Tibial nerve (tissue), 4 donors: ENCODE results near the gene TLR9. TPM values are rescaled to one million over a fixed set of nuclear protein-coding genes. Genes with fewer than 3 reads are reported as not detected.
A peak's percentile ranks its signal among the peaks of the same experiment; 100 is the strongest.

Experiments used
- DNase-seq, 2 donors: peaks; one replicate each; pipeline ENCODE4 v3.0.0-alpha.2; 2019; ENCODE audit warnings: low spot score in 2 of 2
- H3K27ac ChIP-seq, 4 donors: fragments of 200-600 bp; sonication (generic) in 3 of 4; one replicate each; pipeline ENCODE4 v1.5.1; 2017 to 2019; ENCODE audit warnings: mild to moderate bottlenecking in 1 of 4
- H3K27me3 ChIP-seq, 2 donors: fragments of 200-600 bp; sonication (generic) in 1 of 2; one replicate each; pipeline versions ENCODE4 v1.5.1 to v1.6.0; 2017 to 2019
- H3K36me3 ChIP-seq, 3 donors: fragments of 200-600 bp; sonication (generic); one replicate each; pipeline ENCODE4 v1.5.1; 2018 to 2019
- H3K4me1 ChIP-seq, 4 donors: fragments of 200-600 bp; sonication (generic) in 3 of 4; one replicate each; pipeline ENCODE4 v1.5.1; 2017 to 2019
- H3K4me3 ChIP-seq, 4 donors: fragments of 200-600 bp; sonication (generic) in 3 of 4; one replicate each; pipeline ENCODE4 v1.5.1; 2017 to 2019; ENCODE audit warnings: mild to moderate bottlenecking in 1 of 4, moderate library complexity in 1 of 4
- H3K9me3 ChIP-seq, 4 donors: fragments of 200-600 bp; sonication (generic) in 3 of 4; one replicate each; pipeline ENCODE4 v1.5.1; 2017 to 2019
- EP300 ChIP-seq, 2 donors: sonication (generic); formaldehyde crosslinking; IDR thresholded peaks; one replicate each; pipeline ENCODE4 v1.6.1; 2017; ENCODE audit warnings: antibody characterized with exemption in 2 of 2, mild to moderate bottlenecking in 1 of 2
- POLR2A ChIP-seq, 2 donors: fragments of 450-650 bp; IDR thresholded peaks; one replicate each; pipeline ENCODE4 v1.6.1; 2017; ENCODE audit warnings: antibody characterized with exemption in 2 of 2, mild to moderate bottlenecking in 2 of 2, moderate library complexity in 2 of 2
- WGBS, 2 donors: methylation state at CpG; one replicate each; pipeline ENCODE4 v1.1.5; 2018; 5-methylcytosine and 5-hydroxymethylcytosine counted together
- total RNA-seq, 4 donors: library from RNA; depleted of rRNA; stranded (reverse); fragments of >200 nt; gene quantifications; one replicate each; pipeline ENCODE4 v1.1.0, GENCODE V29; 2016
- TF ChIP-seq, protein P1 (sequence below), 5 experiments: fragments of 200-600 bp in 3 of 5; fragments of 450-650 bp in 2 of 5; sonication (generic) in 3 of 5; IDR thresholded peaks; one replicate each; pipeline ENCODE4 v1.5.1; 2016 to 2019; ENCODE audit warnings: antibody characterized with exemption in 5 of 5, mild to moderate bottlenecking in 3 of 5, moderate library complexity in 2 of 5

Gene TLR9
- total RNA-seq, 4 donors from 2014 or later = 0.30 to 0.39 TPM; not detected in 2

DNA sequence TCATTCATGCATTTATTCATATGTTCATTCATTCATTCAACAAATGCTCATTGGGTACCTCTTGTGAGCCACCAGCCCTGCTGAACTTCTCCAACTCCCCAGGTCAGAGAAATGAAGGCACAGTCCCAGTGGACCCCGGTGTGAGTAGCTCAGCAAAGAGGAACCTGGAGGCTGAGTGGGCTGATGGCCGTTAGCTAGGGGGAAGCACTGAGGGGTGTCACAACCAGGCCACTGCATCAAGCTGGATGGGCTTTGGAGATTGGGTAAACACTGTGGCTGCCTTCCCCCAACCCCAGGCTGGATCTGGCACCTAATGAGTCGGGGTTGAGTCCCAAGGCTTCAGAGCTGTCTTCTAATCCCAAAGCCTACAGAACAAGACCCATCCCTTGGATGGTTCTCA is 39.6 kb downstream of the TLR9 start:
- Histone ChIP-seq H3K36me3 (no peaks in the 10 kb centered on the region), H3K4me3 (no peak overlapping the region), H3K4me1 (peaks cover 0 to 36% (median 11%) of the 10 kb centered on the region in 4 donors), H3K9me3 (no peaks in the 10 kb centered on the region), H3K27ac (no peak overlapping the region), H3K27me3 (no peaks in the 10 kb centered on the region)
- TF ChIP-seq EP300 (IDR thresholded peaks at IDR 0.05) = no peak
- TF ChIP-seq POLR2A (IDR thresholded peaks at IDR 0.05) = no peak
- TF ChIP-seq, protein P1, sequence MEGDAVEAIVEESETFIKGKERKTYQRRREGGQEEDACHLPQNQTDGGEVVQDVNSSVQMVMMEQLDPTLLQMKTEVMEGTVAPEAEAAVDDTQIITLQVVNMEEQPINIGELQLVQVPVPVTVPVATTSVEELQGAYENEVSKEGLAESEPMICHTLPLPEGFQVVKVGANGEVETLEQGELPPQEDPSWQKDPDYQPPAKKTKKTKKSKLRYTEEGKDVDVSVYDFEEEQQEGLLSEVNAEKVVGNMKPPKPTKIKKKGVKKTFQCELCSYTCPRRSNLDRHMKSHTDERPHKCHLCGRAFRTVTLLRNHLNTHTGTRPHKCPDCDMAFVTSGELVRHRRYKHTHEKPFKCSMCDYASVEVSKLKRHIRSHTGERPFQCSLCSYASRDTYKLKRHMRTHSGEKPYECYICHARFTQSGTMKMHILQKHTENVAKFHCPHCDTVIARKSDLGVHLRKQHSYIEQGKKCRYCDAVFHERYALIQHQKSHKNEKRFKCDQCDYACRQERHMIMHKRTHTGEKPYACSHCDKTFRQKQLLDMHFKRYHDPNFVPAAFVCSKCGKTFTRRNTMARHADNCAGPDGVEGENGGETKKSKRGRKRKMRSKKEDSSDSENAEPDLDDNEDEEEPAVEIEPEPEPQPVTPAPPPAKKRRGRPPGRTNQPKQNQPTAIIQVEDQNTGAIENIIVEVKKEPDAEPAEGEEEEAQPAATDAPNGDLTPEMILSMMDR (IDR thresholded peaks at IDR 0.05) = no peak
- 63 to 86% methylated on average over 3 of the region's 3 CpGs for WGBS, 2 donors
- no peak for DNase-seq

- DNase-seq = no peak
- WGBS, 2 donors = 91 to 93% methylated on average over 6 of the region's 6 CpGs
Observed at GRCh38 chr3:52185311-52185710, 40.1 kb downstream of the TLR9 start.

GRCh38 chr3:52184690-52185089 is 40.8 kb downstream of the TLR9 start:
- no peak for TF ChIP-seq EP300 (IDR thresholded peaks at IDR 0.05)
- TF ChIP-seq POLR2A (IDR thresholded peaks at IDR 0.05) = no peak
- TF ChIP-seq, protein P1 (IDR thresholded peaks at IDR 0.05) = no peak
- H3K36me3 ChIP-seq = no peaks in the 10 kb centered on the region
- DNase-seq = no peak

More at GRCh38 chr3:52185311-52185710, 40.1 kb downstream of the TLR9 start:
- Histone ChIP-seq H3K27me3 (no peaks in the 10 kb centered on the region), H3K4me1 (peaks cover 0 to 31% (median 6%) of the 10 kb centered on the region in 4 donors), H3K36me3 (no peaks in the 10 kb centered on the region), H3K4me3 (no peak overlapping the region), H3K27ac (no peak overlapping the region), H3K9me3 (no peaks in the 10 kb centered on the region)
- TF ChIP-seq, protein P1 (IDR thresholded peaks at IDR 0.05) = no peak
- TF ChIP-seq POLR2A (IDR thresholded peaks at IDR 0.05) (no peak), EP300 (IDR thresholded peaks at IDR 0.05) (no peak)

GRCh38 chr3:52183786-52184445 is 41.5 kb downstream of the TLR9 start:
- peaks cover 0 to 18% (median 0%) of the 10 kb centered on the region in 4 donors for H3K4me1 ChIP-seq
- 48 to 57% methylated on average over 7 of the region's 7 CpGs for WGBS, 2 donors
- TF ChIP-seq EP300 (IDR thresholded peaks at IDR 0.05) (no peak), POLR2A (IDR thresholded peaks at IDR 0.05) (no peak)
- TF ChIP-seq, protein P1 (IDR thresholded peaks at IDR 0.05) = no peak
- H3K4me3 ChIP-seq = no peak overlapping the region
- DNase-seq = no peak
- no peaks in the 10 kb centered on the region for H3K9me3 ChIP-seq
- no peaks in the 10 kb centered on the region for H3K36me3 ChIP-seq
- peak overlapping the region in 1 of 4 donors; percentile 6 for H3K27ac ChIP-seq
- no peaks in the 10 kb centered on the region for H3K27me3 ChIP-seq

More at GRCh38 chr3:52184690-52185089, 40.8 kb downstream of the TLR9 start:
- peaks cover 0 to 24% (median under 1%) of the 10 kb centered on the region in 4 donors for H3K4me1 ChIP-seq
- H3K4me3 ChIP-seq = no peak overlapping the region
- 89 to 91% methylated on average over 8 of the region's 8 CpGs for whole genome bisulfite sequencing, 2 donors
- no peak overlapping the region for H3K27ac ChIP-seq
- H3K9me3 ChIP-seq = no peaks in the 10 kb centered on the region
- no peaks in the 10 kb centered on the region for H3K27me3 ChIP-seq

- no peak for TF ChIP-seq POLR2A (IDR thresholded peaks at IDR 0.05)
- TF ChIP-seq, protein P1 (IDR thresholded peaks at IDR 0.05) = no peak
- TF ChIP-seq EP300 (IDR thresholded peaks at IDR 0.05) = no peak
- Histone ChIP-seq H3K4me1 (peaks cover 0 to 18% (median 0%) of the 10 kb centered on the region in 4 donors), H3K27ac (no peak overlapping the region), H3K27me3 (no peaks in the 10 kb centered on the region), H3K9me3 (no peaks in the 10 kb centered on the region), H3K4me3 (no peak overlapping the region), H3K36me3 (no peaks in the 10 kb centered on the region)
- 94 to 96% methylated on average over 4 of the region's 4 CpGs for WGBS, 2 donors
- no peak for DNase-seq
Observed at GRCh38 chr3:52182691-52183090, 42.8 kb downstream of the TLR9 start.
